CD4-positive, alpha-beta memory T cell (primary cell): Measurements from ENCODE around the gene TSN. TPM values are rescaled to one million over a fixed set of nuclear protein-coding genes. Genes with fewer than 3 reads are reported as not detected.
"Not testable (repeated sequence)": the region's sequence is repeated elsewhere in the genome, so short reads cannot be mapped to it uniquely, and the experiment has no call there.

ENCODE experiments used
- CTCF ChIA-PET: fragments of 350-600 bp; sonication (Branson Sonifier 250); formaldehyde crosslinking; loops from one replicate; lab custom pipeline; 2021; ENCODE audit warnings: inconsistent platforms; ENCODE audit not compliant: partially characterized antibody; lab: Charles Lee
- POLR2A ChIA-PET: fragments of 350-600 bp; sonication (Branson Sonifier 250); formaldehyde crosslinking; loops from one replicate; lab custom pipeline; 2021; ENCODE audit not compliant: partially characterized antibody; lab: Charles Lee
- DNase-seq, 5 donors: peaks; one replicate each; pipeline versions ENCODE4 v3.0.0 to v3.0.0-alpha.2; 2020 to 2022; ENCODE audit warnings: mixed read lengths in 1 of 5
- H3K27ac ChIP-seq: one replicate; pipeline ENCODE4 v1.7.0; 2013; ENCODE audit warnings: low read depth, low read length
- H3K27me3 ChIP-seq: 2 replicates; pipeline ENCODE4 v1.7.0; 2013; ENCODE audit warnings: mild to moderate bottlenecking, low read length, moderate library complexity; ENCODE audit not compliant: insufficient read depth
- H3K36me3 ChIP-seq: 2 replicates; pipeline ENCODE4 v1.7.0; 2013; ENCODE audit warnings: mild to moderate bottlenecking, low read length, moderate library complexity; ENCODE audit not compliant: insufficient read depth
- H3K4me1 ChIP-seq: 2 replicates; pipeline ENCODE4 v1.7.0; 2013; ENCODE audit warnings: mild to moderate bottlenecking, low read length, moderate library complexity; ENCODE audit not compliant: insufficient read depth
- H3K4me3 ChIP-seq, 2 donors: one replicate each; pipeline ENCODE4 v1.7.0; 2013; ENCODE audit warnings: low read length in 2 of 2, mild to moderate bottlenecking in 1 of 2
- H3K9me3 ChIP-seq, 2 donors: one replicate each; pipeline ENCODE4 v1.7.0; 2013; ENCODE audit warnings: low read length in 2 of 2, control low read depth in 1 of 2; ENCODE audit not compliant: control insufficient read depth in 1 of 2
- H3K27ac Mint-ChIP-seq, 7 donors: one replicate each; pipeline ENCODE4 v1.8.0; 2020 to 2021; ENCODE audit warnings: mixed read lengths in 7 of 7, mild to moderate bottlenecking in 6 of 7, inconsistent platforms in 3 of 7, moderate library complexity in 3 of 7
- H3K27me3 Mint-ChIP-seq, 2 donors: one replicate each; pipeline ENCODE4 v1.8.0; 2020 to 2021; ENCODE audit warnings: mixed read lengths in 2 of 2
- H3K36me3 Mint-ChIP-seq, 2 donors: one replicate each; pipeline ENCODE4 v1.8.0; 2020 to 2021; ENCODE audit warnings: mixed read lengths in 2 of 2, inconsistent platforms in 1 of 2, mild to moderate bottlenecking in 1 of 2
- H3K4me1 Mint-ChIP-seq, 4 donors: one replicate each; pipeline ENCODE4 v1.8.0; 2020 to 2021; ENCODE audit warnings: mixed read lengths in 4 of 4, mild to moderate bottlenecking in 1 of 4
- H3K4me3 Mint-ChIP-seq, 8 donors: one replicate each; pipeline ENCODE4 v1.8.0; 2020 to 2021; ENCODE audit warnings: mixed read lengths in 8 of 8, mild to moderate bottlenecking in 7 of 8, moderate library complexity in 6 of 8, inconsistent platforms in 3 of 8
- H3K9me3 Mint-ChIP-seq, 8 donors: one replicate each; pipeline ENCODE4 v1.8.0; 2020 to 2021; ENCODE audit warnings: mixed read lengths in 8 of 8, mild to moderate bottlenecking in 5 of 8, inconsistent platforms in 3 of 8, moderate library complexity in 1 of 8
- intact Hi-C: fragments of 100-400 bp; cut with micrococcal nuclease; formaldehyde crosslinking; loops from one replicate; pipeline ENCODE4 v1.15.1; 2023
- polyA plus RNA-seq, 2 donors: library from polyadenylated mRNA; unstranded; fragments of 300-500 nt; fragmentation: Illumina TruSeq; gene quantifications; one replicate each; pipeline ENCODE4 v1.2.3, GENCODE V29; 2021
- total RNA-seq, 2 experiments: library from RNA; stranded (reverse); gene quantifications; one replicate each; pipeline ENCODE4 v1.2.3, GENCODE V29; 2021

TSN gene
- total and polyA plus RNA-seq, 4 experiments from 2014 or later = 52.4 to 122 (median 61.7) TPM

DNA sequence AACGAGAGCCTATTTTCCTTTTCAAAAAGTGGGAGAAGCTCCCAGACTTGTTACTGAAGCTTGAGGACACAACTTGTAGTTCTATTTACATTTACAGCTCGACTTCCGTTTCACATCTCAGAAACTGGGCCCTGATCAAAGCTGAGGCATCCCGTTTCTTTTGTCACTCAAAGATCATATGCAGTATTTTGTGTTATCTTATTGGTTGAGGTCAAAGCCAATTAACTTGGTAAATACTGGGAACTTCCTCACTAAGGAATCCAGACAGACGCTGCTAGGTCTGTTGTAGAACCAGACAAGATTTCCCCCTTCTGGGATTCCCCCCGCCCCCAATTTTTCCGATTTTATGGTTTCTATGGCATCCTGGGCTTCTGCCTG lies 50.3 kb downstream of the TSN start:
- Histone ChIP-seq H3K9me3 (no peaks in the 10 kb centered on the region), H3K4me3 (no peak overlapping the region), H3K36me3 (no peaks in the 10 kb centered on the region), H3K27me3 (no peaks in the 10 kb centered on the region), H3K4me1 (no peaks in the 10 kb centered on the region), H3K27ac (no peak overlapping the region)
- H3K27me3 Mint-ChIP-seq = peaks cover 19 to 26% of the 10 kb centered on the region in 2 donors
- peaks cover 4 to 22% (median 15%) of the 10 kb centered on the region in 8 donors for H3K9me3 Mint-ChIP-seq
- POLR2A ChIA-PET = no interaction called here
- intact Hi-C loops = no loop called here
- CTCF ChIA-PET = no interaction called here
- no peak overlapping the region for H3K27ac Mint-ChIP-seq
- peaks cover 0 to 3% (median 0%) of the 10 kb centered on the region in 4 donors for H3K4me1 Mint-ChIP-seq
- H3K36me3 Mint-ChIP-seq = no peaks in the 10 kb centered on the region
- H3K4me3 Mint-ChIP-seq = no peak overlapping the region
- DNase-seq = no peak

DNA sequence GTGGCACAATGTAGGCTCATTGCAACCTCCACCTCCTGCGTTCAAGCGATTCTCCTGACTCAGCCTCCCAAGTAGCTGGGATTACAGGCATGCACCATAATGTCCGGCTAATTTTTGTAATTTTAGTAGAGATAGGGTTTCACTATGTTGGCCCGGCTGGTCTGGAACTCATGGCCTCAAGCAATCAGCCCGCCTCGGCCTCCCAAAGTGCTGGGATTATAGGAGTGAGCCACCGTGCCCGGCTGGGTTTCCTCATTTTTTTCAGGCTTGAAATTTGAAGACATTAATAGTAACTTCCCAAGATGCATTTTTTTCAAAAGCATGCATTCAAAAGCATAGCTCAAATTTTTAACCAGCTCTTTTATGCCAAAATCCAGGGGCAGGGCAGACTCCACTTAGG lies 52.3 kb downstream of the TSN start:
- H3K36me3 ChIP-seq, CTCF ChIA-PET, H3K4me3 Mint-ChIP-seq, H3K4me1 ChIP-seq, POLR2A ChIA-PET, H3K36me3 Mint-ChIP-seq, H3K9me3 Mint-ChIP-seq, H3K27me3 ChIP-seq, H3K4me1 Mint-ChIP-seq, H3K4me3 ChIP-seq, H3K27ac ChIP-seq, DNase-seq, H3K9me3 ChIP-seq, intact Hi-C loops: not testable (repeated sequence)
- H3K27ac Mint-ChIP-seq = peak overlapping the region in 1 of 7 donors; percentile 54
- peaks cover 19 to 29% of the 10 kb centered on the region in 2 donors for H3K27me3 Mint-ChIP-seq

DNA sequence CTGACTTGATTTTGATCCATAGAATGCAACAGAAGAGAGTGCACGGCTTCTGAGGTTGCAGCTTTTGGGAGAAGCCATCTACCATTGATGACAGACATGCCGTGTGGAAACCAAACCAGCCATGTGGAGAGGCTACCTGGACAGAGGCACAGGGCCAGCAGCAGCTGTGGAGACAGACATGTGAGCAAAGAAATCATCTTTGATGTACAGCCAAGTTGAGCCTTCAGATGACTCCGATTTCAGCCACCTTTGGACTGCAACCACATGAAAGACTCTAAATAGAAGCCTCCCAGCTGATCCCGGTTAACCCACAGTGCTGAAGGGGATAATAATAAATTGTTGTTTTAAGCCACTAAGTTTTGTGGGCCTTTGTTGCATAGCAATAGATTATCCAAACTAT lies 54.2 kb downstream of the TSN start:
- no peaks in the 10 kb centered on the region for H3K9me3 ChIP-seq
- H3K36me3 ChIP-seq = no peaks in the 10 kb centered on the region
- no peaks in the 10 kb centered on the region for H3K27me3 ChIP-seq
- H3K4me3 ChIP-seq = no peak overlapping the region
- DNase-seq = no peak
- peak overlapping the region in 1 of 7 donors; percentile 54 for H3K27ac Mint-ChIP-seq
- peaks cover 16 to 26% of the 10 kb centered on the region in 2 donors for H3K27me3 Mint-ChIP-seq
- ChIA-PET POLR2A (no interaction called here), CTCF (no interaction called here)
- no peaks in the 10 kb centered on the region for H3K36me3 Mint-ChIP-seq
- H3K27ac ChIP-seq = no peak overlapping the region
- peaks cover 0 to 4% (median 0%) of the 10 kb centered on the region in 8 donors for H3K9me3 Mint-ChIP-seq
- intact Hi-C loops = no loop called here
- no peaks in the 10 kb centered on the region for H3K4me1 ChIP-seq
- H3K4me1 Mint-ChIP-seq = peaks cover 0 to 3% (median under 1%) of the 10 kb centered on the region in 4 donors
- H3K4me3 Mint-ChIP-seq = no peak overlapping the region

DNA sequence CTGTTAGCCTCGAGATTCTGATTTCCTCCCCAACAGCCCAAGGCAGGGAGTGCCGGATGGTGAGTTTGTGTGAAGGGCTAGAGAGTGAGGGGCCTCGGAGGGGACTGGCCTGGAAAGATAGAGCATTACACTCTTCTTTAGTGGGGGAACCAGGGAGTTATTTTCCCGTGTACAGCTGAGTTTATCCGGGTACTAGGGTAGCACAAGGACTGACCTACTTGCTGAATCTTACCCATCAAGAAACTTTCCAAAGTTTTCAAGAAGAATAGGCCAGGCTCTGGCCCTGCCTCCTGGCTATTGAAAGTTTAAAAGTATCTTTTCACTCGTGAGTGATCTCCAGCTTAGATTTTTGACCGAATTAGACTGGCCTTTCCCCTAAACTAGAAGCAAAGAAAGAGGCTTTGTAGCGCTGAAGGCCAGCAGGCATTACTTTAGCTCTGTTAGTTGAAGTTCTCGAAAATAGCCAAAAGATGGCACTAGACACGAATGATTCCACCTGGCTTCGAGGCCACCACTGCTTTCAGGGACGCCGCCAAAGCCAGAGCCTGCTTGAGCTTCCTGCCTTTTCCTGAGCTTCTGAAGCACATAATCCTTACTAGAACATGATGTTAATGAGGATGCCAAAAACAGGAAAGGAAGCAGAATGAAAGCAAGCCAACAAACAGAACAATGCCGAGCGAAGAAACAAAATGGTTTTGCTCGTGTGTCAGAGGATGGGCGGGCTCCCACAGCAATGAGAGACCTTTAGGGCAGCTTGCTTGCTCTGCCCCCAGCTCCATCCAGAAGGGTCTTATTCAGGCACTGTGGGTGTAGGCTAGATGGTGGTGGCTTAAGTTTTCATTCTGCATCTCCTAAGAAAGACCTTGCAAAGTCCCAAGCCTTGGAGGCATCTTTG lies 55.8 kb downstream of the TSN start:
- intact Hi-C loops = no loop called here
- Histone ChIP-seq H3K36me3 (no peaks in the 10 kb centered on the region), H3K4me1 (no peaks in the 10 kb centered on the region), H3K4me3 (no peak overlapping the region), H3K27me3 (no peaks in the 10 kb centered on the region), H3K27ac (no peak overlapping the region), H3K9me3 (no peaks in the 10 kb centered on the region)
- ChIA-PET CTCF (interaction anchor here (1.0 to 1.2 kb wide), 2 partner anchors 9 to 11 kb away, joined by 3 to 4 read pairs; no protein-coding TSS in a partner anchor), POLR2A (no interaction called here)
- H3K36me3 Mint-ChIP-seq = no peaks in the 10 kb centered on the region
- DNase-seq = peak in 1 of 5 donors; percentile 0
- peaks cover 0 to 3% (median under 1%) of the 10 kb centered on the region in 4 donors for H3K4me1 Mint-ChIP-seq
- no peak overlapping the region for H3K4me3 Mint-ChIP-seq
- H3K9me3 Mint-ChIP-seq = peaks cover 0 to 2% (median 0%) of the 10 kb centered on the region in 8 donors
- peaks cover 8 to 17% of the 10 kb centered on the region in 2 donors for H3K27me3 Mint-ChIP-seq
- no peak overlapping the region for H3K27ac Mint-ChIP-seq

DNA sequence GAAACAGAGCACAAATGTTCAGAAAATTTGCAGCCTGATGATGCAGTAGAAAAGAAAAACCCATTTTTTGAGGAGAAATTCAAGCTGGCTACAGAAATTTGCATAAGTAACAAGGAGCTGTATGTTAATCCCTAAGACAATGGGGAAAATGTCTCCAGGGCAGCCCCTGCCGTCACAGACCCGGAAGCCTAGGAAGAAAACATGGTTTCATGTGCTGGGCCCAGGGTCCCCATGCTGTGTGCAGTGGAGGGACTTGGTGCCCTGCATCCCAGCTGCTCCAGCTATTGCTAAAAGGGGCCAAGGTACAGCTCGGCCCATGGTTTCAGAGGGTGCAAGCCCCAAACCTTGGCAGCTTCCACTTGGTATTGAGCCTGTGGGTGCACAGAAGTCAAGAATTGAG lies 57.6 kb downstream of the TSN start:
- H3K4me3 ChIP-seq, H3K27ac ChIP-seq, H3K4me1 ChIP-seq, POLR2A ChIA-PET, H3K36me3 Mint-ChIP-seq, H3K27me3 ChIP-seq, CTCF ChIA-PET, H3K27ac Mint-ChIP-seq, DNase-seq, H3K36me3 ChIP-seq, intact Hi-C loops, H3K9me3 ChIP-seq, H3K4me1 Mint-ChIP-seq, H3K4me3 Mint-ChIP-seq, H3K9me3 Mint-ChIP-seq: not testable (repeated sequence)
- peaks cover 0 to 12% of the 10 kb centered on the region in 2 donors for H3K27me3 Mint-ChIP-seq

DNA sequence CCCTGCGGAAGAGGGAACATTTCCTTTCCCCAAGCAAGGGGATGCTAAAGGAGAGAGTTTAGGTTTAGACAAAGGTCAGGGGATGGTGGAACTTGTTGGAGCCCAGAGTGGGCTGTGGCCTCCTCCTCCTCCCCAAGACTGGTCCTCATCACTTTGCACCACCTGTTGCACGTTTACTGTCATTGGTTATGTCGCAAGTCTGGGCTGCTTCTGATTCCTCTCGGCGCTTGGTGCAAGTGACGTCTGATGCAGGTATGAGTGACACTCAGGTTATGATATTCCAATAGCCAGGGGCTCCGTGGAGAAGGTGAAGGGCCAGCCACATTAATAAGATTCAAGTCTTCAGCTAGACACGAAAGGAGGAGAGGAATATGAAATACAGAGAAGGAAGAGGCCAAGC lies 59.8 kb downstream of the TSN start:
- DNase-seq = no peak
- H3K27me3 ChIP-seq = no peaks in the 10 kb centered on the region
- Mint-ChIP-seq H3K27me3 (peaks cover 1 to 9% of the 10 kb centered on the region in 2 donors), H3K36me3 (no peaks in the 10 kb centered on the region), H3K4me3 (no peak overlapping the region), H3K4me1 (peaks cover 0 to 2% (median 0%) of the 10 kb centered on the region in 4 donors), H3K9me3 (peaks cover 0 to 2% (median 0%) of the 10 kb centered on the region in 8 donors), H3K27ac (no peak overlapping the region)
- no peaks in the 10 kb centered on the region for H3K36me3 ChIP-seq
- H3K4me3 ChIP-seq = no peak overlapping the region
- H3K9me3 ChIP-seq = no peaks in the 10 kb centered on the region
- ChIA-PET CTCF (no interaction called here), POLR2A (no interaction called here)
- H3K27ac ChIP-seq = no peak overlapping the region
- no peaks in the 10 kb centered on the region for H3K4me1 ChIP-seq
- intact Hi-C loops = no loop called here

DNA sequence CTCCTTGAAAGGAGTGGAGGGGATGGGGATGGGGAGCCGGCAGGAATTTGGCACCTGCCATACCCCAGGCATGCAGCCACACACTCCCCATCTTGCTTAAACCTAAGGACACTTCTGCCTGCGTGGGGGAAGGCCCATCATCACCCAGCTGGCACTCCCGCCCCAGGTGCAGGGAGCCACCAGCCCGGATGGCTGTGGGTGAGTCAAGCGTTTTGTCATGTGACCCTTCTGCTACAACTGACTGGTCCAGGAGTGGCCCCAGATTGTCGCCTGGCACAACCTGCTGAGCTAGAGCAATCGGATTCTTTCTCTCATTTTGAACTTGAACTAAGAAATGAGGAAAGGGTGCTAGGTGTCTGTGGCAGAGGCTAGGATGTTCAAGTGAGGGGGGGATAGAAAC lies 61.3 kb downstream of the TSN start:
- H3K4me3 ChIP-seq = no peak overlapping the region
- no peak overlapping the region for H3K4me3 Mint-ChIP-seq
- POLR2A ChIA-PET = no interaction called here
- CTCF ChIA-PET = no interaction called here
- H3K9me3 ChIP-seq = no peaks in the 10 kb centered on the region
- no peak overlapping the region for H3K27ac ChIP-seq
- H3K27ac Mint-ChIP-seq = no peak overlapping the region
- DNase-seq = no peak
- H3K36me3 ChIP-seq = no peaks in the 10 kb centered on the region
- H3K36me3 Mint-ChIP-seq = no peaks in the 10 kb centered on the region
- H3K9me3 Mint-ChIP-seq = peaks cover 0 to 2% (median 0%) of the 10 kb centered on the region in 8 donors
- intact Hi-C loops = no loop called here
- H3K4me1 Mint-ChIP-seq = peaks cover 0 to 2% (median 0%) of the 10 kb centered on the region in 4 donors
- peaks cover 1 to 12% of the 10 kb centered on the region in 2 donors for H3K27me3 Mint-ChIP-seq
- no peaks in the 10 kb centered on the region for H3K4me1 ChIP-seq
- H3K27me3 ChIP-seq = no peaks in the 10 kb centered on the region
